Activated CD4-positive, alpha-beta T cell treated with anti-CD3 and anti-CD28 coated beads, Interleukin-2, amount 10 ng/mL, durations not matched to agents 7 days and 5 days (primary cell): Measurements from ENCODE around the gene C6orf15. TPM values are rescaled to one million over a fixed set of nuclear protein-coding genes. Genes with fewer than 3 reads are reported as not detected.

Source experiments
- CTCF ChIA-PET: fragments of 350-600 bp; sonication (Branson Sonifier 250); formaldehyde crosslinking; loops from one replicate; lab custom pipeline; 2021; ENCODE audit warnings: antibody characterized with exemption; lab: Charles Lee
- POLR2A ChIA-PET: fragments of 350-600 bp; sonication (Branson Sonifier 250); formaldehyde crosslinking; loops from one replicate; lab custom pipeline; 2021; ENCODE audit warnings: antibody characterized with exemption; lab: Charles Lee
- DNase-seq: peaks from one replicate; pipeline ENCODE4 v3.0.0-alpha.2; 2020
- H3K27ac Mint-ChIP-seq: one replicate; pipeline ENCODE4 v1.8.0; 2021; ENCODE audit warnings: mild to moderate bottlenecking, moderate library complexity, mixed read lengths
- H3K27me3 Mint-ChIP-seq: one replicate; pipeline ENCODE4 v1.8.0; 2021; ENCODE audit warnings: mixed read lengths
- H3K36me3 Mint-ChIP-seq: one replicate; pipeline ENCODE4 v1.8.0; 2021; ENCODE audit warnings: low read depth, mixed read lengths
- H3K4me1 Mint-ChIP-seq: one replicate; pipeline ENCODE4 v1.8.0; 2021; ENCODE audit warnings: mixed read lengths
- H3K4me3 Mint-ChIP-seq: one replicate; pipeline ENCODE4 v1.8.0; 2021; ENCODE audit warnings: mild to moderate bottlenecking, moderate library complexity, mixed read lengths
- H3K9me3 Mint-ChIP-seq: one replicate; pipeline ENCODE4 v1.8.0; 2021; ENCODE audit warnings: mixed read lengths
- total RNA-seq, 2 experiments: library from RNA; stranded (reverse); gene quantifications; one replicate each; pipeline ENCODE4 v1.2.3, GENCODE V29; 2021

C6orf15 gene
- total RNA-seq, 2 experiments from 2014 or later: not detected

DNA sequence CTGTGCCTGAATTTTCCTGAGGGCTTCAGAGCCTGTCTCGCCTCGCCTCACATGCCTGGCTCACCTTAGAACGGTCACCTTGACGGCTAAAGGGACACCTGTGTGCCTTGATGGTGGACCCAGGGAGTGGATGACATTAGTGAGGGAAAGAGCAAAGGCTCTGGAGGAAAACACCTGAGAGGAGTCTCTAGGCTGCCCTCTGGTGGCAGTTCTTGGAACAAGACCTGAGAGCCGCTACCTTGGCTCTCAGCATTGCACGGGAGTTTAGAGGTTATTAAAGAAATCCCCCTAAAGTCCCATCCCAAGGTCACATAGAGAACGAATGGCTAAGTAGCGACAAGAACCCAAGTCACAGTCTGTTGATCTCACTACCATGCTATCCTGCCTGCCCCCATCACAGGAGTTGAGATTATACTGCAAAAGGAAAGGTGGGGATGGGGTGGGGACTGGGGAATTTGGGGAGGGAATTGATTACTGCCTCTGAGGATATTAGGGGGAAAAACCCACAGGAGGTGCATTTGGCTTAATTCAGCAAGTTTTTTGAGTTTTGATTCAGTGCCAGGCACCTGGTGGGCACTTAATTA is 15.8 kb upstream of the C6orf15 start:
- Mint-ChIP-seq H3K36me3 (no peaks in the 10 kb centered on the region), H3K27ac (no peak overlapping the region), H3K9me3 (no peaks in the 10 kb centered on the region), H3K27me3 (peaks cover 13% of the 10 kb centered on the region), H3K4me3 (no peak overlapping the region), H3K4me1 (no peaks in the 10 kb centered on the region)
- ChIA-PET CTCF (interaction anchor here (0.7 to 1.6 kb wide), 4 partner anchors 13 to 392 kb away, joined by 3 to 4 read pairs (median 3); no protein-coding TSS in a partner anchor), POLR2A (no interaction called here)
- peak; percentile 79 for DNase-seq

DNA sequence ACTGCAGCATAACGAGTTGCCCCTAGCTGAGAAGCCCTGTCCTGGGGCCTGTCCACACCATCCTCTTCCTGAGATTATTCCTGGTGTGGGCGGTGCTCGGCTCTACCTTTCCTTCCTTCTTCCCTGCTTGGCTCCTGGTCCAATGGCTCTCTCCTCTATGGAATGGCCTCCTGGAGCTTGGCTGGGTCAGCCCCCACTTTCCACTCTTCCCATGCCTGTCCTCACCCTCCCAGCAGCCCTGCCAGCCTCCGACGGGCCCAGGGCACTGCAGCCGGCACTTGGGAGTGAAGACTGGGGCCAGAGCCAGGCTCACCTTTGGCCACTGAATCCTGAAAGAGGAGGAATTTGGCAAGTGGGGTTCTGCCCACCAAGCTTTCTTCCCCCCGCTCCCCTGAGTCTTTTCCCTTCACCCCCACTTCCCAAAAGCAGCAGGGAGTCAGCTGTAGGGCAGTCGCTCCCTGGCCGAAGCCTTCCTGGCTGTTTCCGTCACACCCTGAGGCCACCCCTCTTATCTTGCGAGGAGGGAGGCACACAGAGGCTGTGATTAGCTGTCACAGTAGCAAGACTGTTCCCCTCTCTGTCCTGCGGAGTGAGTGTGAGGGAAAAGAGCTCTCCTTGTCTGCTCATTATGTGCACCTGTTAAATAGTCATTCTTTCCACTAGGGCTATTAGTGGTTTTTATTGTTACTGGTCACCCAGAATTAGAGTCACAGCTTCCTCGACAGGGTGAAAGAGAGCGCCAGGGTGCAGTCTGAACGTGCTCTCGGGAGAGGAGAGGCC is 14.2 kb upstream of the C6orf15 start:
- DNase-seq: no peak
- Mint-ChIP-seq H3K9me3 (no peaks in the 10 kb centered on the region), H3K27me3 (peaks cover 13% of the 10 kb centered on the region), H3K36me3 (no peaks in the 10 kb centered on the region), H3K4me1 (no peaks in the 10 kb centered on the region), H3K27ac (no peak overlapping the region), H3K4me3 (no peak overlapping the region)
- ChIA-PET CTCF (interaction anchor here (0.6 to 1.7 kb wide), 2 partner anchors 10 to 218 kb away, joined by 3 to 5 read pairs; no protein-coding TSS in a partner anchor), POLR2A (interaction anchor here (0.6 kb wide), 1 partner anchor 449 kb away, joined by 6 read pairs; no protein-coding TSS in a partner anchor)

DNA sequence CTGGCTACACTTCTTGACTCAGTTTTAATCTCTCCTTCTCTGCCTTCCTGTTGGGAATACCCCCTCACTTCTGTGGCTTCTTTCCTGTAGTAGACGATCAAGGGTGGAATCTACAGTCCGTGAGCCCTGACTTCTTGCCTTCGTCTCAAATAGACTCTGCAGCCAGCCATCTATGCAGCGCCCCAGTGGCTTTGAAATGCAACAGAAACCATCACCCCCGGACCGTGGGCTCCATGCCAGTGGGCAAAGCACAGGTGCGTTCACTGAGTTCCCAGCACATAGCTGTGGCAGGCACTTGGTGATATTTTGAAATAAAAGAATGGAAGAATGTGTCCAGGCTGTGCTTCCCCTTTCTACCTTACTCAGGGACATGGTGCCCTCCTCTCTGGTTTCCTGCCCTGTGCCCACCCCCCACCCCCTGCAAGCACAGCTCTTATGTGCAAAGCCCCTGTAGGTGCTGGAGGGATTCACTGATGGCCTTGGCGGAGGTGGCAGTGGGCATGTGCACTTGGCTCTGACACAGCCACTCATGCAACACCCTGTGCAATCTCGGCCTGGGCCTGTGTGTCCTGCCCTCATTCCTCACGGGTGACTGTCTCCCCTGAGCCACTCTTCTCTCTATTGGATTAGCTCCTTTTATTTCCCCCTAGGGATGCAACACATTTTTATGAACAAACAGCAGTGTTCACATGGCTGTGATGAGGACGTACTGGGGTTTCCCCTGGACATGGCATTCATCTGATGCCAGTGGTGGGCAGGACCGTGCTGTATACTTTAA is 13.4 kb upstream of the C6orf15 start:
- CTCF ChIA-PET: interaction anchor here (0.8 to 1.7 kb wide), 2 partner anchors 9 to 12 kb away, joined by 3 to 5 read pairs; no protein-coding TSS in a partner anchor
- peaks cover 13% of the 10 kb centered on the region for H3K27me3 Mint-ChIP-seq
- POLR2A ChIA-PET: no interaction called here
- H3K36me3 Mint-ChIP-seq: no peaks in the 10 kb centered on the region
- H3K9me3 Mint-ChIP-seq: no peaks in the 10 kb centered on the region
- DNase-seq: no peak
- no peak overlapping the region for H3K4me3 Mint-ChIP-seq
- H3K4me1 Mint-ChIP-seq: no peaks in the 10 kb centered on the region
- H3K27ac Mint-ChIP-seq: no peak overlapping the region

DNA sequence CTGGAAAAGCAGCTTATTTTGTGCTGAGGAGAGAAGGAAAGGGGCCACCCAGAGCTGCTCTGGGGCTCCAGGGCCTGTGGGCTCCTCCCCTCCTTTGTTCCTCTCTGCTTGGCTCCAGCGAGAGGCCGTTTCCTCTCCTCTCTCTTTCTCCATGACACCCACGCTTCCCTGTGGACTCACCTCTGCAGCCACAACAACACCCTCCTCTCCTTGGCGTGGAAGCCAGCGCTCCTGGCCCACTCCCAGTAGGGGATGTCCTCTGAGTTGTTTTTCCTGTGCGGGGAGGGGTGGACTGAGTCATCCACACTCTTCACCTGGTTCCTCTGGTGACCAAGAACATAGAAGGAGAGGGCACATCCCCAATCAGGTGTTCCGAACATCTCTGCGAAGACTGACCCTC is 12.8 kb upstream of the C6orf15 start:
- no peaks in the 10 kb centered on the region for H3K4me1 Mint-ChIP-seq
- H3K36me3 Mint-ChIP-seq: no peaks in the 10 kb centered on the region
- H3K4me3 Mint-ChIP-seq: no peak overlapping the region
- ChIA-PET CTCF (interaction anchor here (0.8 kb wide), 1 partner anchor 12 kb away, joined by 3 read pairs; no protein-coding TSS in a partner anchor), POLR2A (no interaction called here)
- DNase-seq: no peak
- no peaks in the 10 kb centered on the region for H3K9me3 Mint-ChIP-seq
- peaks cover 13% of the 10 kb centered on the region for H3K27me3 Mint-ChIP-seq
- no peak overlapping the region for H3K27ac Mint-ChIP-seq

DNA sequence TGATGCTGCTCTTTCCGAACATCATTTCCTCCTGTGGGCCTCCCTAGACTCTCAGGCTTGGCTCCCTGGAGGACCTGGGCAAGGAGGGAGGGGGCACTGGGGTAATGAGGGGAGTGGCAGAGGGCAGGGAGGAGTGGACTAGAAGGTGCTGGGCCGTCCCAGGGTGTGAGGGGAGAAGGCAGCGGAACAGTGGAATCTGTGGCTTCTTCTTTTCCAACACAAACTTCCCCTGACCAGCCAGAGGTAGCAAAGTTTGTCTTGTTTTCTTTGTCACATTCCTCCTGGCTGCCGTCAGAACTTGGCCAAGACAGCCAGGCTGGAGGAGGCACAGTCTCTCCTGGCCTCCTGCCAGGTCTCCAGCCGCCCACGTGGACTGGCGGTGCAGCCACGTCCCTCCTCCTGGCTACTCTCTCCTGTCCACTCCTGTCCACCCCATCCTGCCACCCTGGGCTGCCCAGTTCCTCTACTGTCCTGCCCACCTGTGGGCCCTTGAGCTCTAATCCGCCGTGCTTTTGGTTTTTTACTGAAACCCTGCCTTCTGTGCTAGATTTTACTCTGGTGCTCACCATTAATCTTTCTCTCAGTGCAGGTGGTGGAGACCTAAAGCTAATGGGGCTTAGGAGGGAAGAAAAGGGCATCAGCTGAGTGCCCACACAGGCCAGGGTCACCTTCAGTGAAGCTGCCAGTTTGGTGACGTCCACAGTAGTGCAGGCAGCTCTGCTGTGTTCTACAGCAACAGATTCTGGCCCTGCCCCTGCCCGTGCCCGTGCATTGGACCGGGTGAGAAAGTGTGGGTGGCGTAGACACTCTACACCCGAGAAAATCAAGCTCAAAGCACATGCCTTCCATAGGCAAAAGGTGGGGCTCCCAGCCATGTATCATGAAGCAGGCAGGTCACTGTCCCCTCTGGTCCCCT is 10.7 kb upstream of the C6orf15 start:
- no peaks in the 10 kb centered on the region for H3K9me3 Mint-ChIP-seq
- no peaks in the 10 kb centered on the region for H3K4me1 Mint-ChIP-seq
- ChIA-PET POLR2A (no interaction called here), CTCF (interaction anchor here (1.1 to 1.3 kb wide), 2 partner anchors 15 to 42 kb away, joined by 3 read pairs; partner anchors contain the start of gene PSORS1C2)
- H3K27ac Mint-ChIP-seq: no peak overlapping the region
- H3K4me3 Mint-ChIP-seq: no peak overlapping the region
- DNase-seq: no peak
- H3K36me3 Mint-ChIP-seq: no peaks in the 10 kb centered on the region
- peaks cover 2% of the 10 kb centered on the region for H3K27me3 Mint-ChIP-seq

DNA sequence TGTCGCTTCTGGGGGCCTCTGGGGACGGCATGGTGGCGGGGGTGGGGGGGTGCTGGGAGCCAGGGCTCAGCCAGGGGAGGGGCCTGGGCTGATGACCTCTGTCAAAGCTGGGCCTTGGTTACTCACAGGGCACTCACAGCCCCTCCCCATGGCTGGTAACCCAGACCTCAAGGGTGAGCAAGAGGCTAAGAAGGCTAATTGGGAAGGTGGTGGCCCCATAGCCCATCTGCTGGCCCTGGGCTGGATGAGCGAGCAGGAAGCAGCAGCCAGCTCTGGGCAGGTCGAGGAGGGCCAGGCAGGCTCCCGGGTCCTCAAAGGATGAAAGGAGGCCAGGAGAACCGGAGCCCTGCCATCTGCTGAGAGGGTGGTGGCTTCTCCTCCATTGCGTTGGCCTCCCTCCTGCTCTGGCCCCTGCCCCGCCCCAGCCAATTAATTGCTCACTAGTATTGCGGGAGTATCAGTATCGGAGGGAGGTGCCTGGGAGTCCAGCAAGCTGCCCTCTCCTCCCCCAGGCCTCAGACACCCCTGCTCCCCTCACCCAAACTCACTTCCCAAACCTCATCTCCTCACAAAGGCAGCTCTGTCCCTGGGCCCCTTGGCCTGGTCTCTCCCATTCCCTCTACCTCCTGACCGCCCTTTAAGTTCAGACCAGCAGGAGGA is 8.9 kb upstream of the C6orf15 start:
- no peaks in the 10 kb centered on the region for H3K4me1 Mint-ChIP-seq
- CTCF ChIA-PET: interaction anchor here (0.9 to 1.8 kb wide), 2 partner anchors 17 to 75 kb away, joined by 3 to 4 read pairs; no protein-coding TSS in a partner anchor

DNA sequence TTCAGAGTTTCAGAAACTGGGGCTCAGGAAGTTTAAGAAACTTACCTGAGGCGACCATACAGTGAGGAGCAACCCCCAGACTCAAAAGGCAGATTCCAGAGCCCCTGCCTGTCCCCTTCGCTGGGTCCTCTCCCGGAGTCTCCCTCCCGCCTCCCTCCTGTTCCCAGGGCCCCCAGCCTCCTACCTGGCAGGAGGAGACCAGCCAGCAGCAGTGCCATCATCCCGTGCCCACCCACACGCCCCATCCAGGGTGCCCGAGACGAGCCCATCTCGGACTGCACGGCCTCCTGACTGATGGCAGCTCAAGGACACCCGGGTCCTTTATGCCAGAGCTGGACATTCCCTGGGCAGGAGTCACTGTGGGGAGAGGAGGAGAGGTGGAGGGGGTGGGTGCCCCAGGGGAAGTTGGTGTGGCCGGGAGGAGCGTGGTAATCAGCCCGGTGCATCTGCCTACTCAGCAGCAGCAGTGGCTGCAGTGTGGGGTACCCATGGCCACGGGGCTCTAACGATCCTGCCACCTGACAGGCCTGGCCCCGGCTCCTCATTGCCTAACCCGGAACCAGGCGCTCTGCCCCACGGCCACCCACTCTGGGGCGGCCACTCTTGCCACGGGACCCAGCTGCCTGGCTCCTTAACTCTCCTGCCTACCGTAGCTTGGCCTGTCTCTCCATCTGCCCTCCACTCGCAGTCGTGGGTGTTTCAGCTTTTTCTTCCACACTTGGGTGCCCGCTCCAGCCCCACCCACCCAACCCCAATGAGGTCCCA is 8.0 kb upstream of the C6orf15 start, which contains the start of gene CDSN:
CDSN (minus strand) TSS at position 296 of the 765 bp plus-strand sequence; CDS start at position 269, 27 bp downstream.
- no peak for DNase-seq
- Mint-ChIP-seq H3K36me3 (no peaks in the 10 kb centered on the region), H3K27me3 (peaks cover 6% of the 10 kb centered on the region), H3K4me3 (no peak within 1 kb of the TSS), H3K9me3 (no peaks in the 10 kb centered on the region), H3K4me1 (no peaks in the 10 kb centered on the region), H3K27ac (no peak within 1 kb of the TSS)
- CTCF ChIA-PET: interaction anchor here (1.8 kb wide), 1 partner anchor 17 kb away, joined by 4 read pairs; no protein-coding TSS in a partner anchor
- POLR2A ChIA-PET: no interaction called here

More for the DNA sequence above, 8.9 kb upstream of the C6orf15 start:
- no peak for DNase-seq
- H3K4me3 Mint-ChIP-seq: no peak overlapping the region
- POLR2A ChIA-PET: no interaction called here
- no peaks in the 10 kb centered on the region for H3K36me3 Mint-ChIP-seq
- H3K9me3 Mint-ChIP-seq: no peaks in the 10 kb centered on the region
- H3K27me3 Mint-ChIP-seq: peaks cover 2% of the 10 kb centered on the region
- no peak overlapping the region for H3K27ac Mint-ChIP-seq

DNA sequence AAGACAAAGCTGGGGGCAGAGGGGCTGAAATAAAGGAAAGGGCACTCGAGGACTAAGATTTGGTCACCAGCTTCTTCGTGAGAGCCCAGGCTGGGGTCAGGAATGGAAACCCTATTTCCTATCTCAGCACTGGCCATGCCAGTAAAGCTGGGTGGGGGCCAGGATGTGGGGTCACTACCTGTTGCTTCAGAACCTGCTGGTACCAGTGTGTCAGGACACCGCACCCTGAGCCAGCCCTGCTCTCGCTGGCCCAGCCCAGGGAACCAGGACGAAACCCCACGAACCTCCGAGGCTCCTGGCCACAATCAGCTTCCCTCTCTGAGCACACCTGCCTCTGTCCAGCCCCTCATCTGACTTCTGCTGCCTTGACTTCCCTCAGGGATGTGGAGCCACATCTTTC is 5.8 kb upstream of the C6orf15 start:
- Mint-ChIP-seq H3K27ac (no peak overlapping the region), H3K4me1 (no peaks in the 10 kb centered on the region), H3K27me3 (peaks cover 7% of the 10 kb centered on the region), H3K9me3 (no peaks in the 10 kb centered on the region), H3K4me3 (no peak overlapping the region), H3K36me3 (no peaks in the 10 kb centered on the region)
- DNase-seq: no peak
- POLR2A ChIA-PET: no interaction called here
- CTCF ChIA-PET: interaction anchor here (1.4 kb wide), 1 partner anchor 31 kb away, joined by 4 read pairs; no protein-coding TSS in a partner anchor

DNA sequence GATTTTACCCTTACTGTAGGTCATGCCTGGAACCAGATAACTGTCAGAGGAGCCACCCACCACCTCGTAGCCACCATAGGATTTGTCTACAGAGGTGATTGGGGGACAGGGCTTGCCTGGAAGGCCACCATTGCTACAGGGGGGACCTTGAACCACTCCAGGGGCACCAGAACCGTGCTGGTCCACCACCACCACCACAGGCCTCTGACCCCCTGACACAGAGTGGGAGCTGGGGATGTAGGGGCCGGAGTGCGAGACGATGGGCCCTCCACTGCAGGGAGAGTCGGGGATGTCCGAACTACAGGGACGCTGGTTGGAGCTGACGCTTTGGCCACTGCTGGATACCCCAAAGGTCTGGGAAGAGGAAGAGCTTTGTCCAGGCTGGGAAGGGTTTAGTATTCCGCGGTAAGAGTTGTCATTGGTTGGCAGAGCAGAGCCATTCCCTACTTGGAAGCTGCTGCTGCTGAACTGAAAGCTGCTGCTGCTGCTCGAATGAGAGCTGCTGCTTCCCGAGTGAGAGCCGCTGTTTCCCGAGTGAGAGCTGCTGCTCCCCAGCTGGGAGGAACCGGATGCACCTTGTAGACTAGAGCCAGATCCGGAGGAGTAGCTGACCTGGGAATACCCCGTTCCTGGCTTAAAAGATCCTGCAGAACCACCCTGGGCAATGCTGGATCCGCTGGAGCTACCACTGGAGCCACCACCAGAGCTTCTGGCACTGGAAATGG is 4.4 kb upstream of the C6orf15 start:
- Mint-ChIP-seq H3K4me3 (no peak overlapping the region), H3K27me3 (peaks cover 7% of the 10 kb centered on the region), H3K27ac (no peak overlapping the region), H3K4me1 (no peaks in the 10 kb centered on the region), H3K36me3 (no peaks in the 10 kb centered on the region), H3K9me3 (no peaks in the 10 kb centered on the region)
- ChIA-PET CTCF (interaction anchor here (0.9 to 1.6 kb wide), 4 partner anchors 10 to 30 kb away, joined by 3 to 5 read pairs (median 4); no protein-coding TSS in a partner anchor), POLR2A (no interaction called here)
- DNase-seq: no peak

DNA sequence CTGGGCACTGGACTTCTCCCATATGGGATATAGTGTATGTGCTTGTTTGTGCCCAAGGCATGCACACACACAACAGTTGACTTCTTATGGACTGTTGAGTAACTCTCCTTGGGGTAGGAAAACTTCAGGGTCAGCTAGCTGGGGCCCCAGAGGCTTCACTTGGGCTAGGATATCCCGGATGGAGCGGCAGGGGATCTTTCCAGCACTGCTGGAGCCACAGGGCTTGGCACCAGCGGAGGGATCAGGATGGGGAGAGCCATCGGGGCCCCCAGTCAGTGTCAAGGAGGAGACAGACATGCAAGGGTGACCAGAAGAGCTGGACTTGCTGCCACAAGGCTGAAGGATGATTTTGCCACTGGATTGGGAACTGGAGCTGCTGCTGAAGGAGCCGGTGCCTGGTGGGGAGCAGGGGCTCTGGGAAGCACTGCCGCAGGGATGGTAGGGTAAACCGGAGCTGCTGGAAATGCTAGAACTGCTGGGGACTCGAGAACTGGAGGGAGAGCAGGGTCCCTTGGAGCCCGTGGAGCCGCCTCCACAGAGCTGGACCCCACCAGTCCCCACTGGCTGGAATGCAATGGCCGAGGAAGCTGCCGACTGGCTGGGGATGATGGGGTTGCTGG is 3.7 kb upstream of the C6orf15 start:
- H3K9me3 Mint-ChIP-seq: no peaks in the 10 kb centered on the region
- H3K36me3 Mint-ChIP-seq: no peaks in the 10 kb centered on the region
- no peaks in the 10 kb centered on the region for H3K4me1 Mint-ChIP-seq
- no peak for DNase-seq
- H3K4me3 Mint-ChIP-seq: no peak overlapping the region
- H3K27me3 Mint-ChIP-seq: peaks cover 7% of the 10 kb centered on the region
- ChIA-PET POLR2A (no interaction called here), CTCF (interaction anchor here (0.9 to 1.6 kb wide), 4 partner anchors 11 to 30 kb away, joined by 3 to 5 read pairs (median 4); no protein-coding TSS in a partner anchor)
- no peak overlapping the region for H3K27ac Mint-ChIP-seq
